Measurements from ENCODE around the gene LCA5. TPM values are rescaled to one million over a fixed set of nuclear protein-coding genes. Genes with fewer than 3 reads are reported as not detected.
"Not testable (repeated sequence)": the region's sequence is repeated elsewhere in the genome, so short reads cannot be mapped to it uniquely, and the experiment has no call there.

Gene LCA5
- total RNA-seq, 1 donor from 2014 or later, result 0.09 TPM

GRCh38 chr6:79467716-79468115, 69.5 kb downstream of the LCA5 start:
- intact Hi-C loops (cut with micrococcal nuclease), result no loop called here

GRCh38 chr6:79466207-79466834, 70.9 kb downstream of the LCA5 start:
- intact Hi-C loops (cut with micrococcal nuclease), result no loop called here

GRCh38 chr6:79465381-79465780, 71.8 kb downstream of the LCA5 start:
- intact Hi-C loops (cut with micrococcal nuclease), result no loop called here

- intact Hi-C loops (cut with micrococcal nuclease), result no loop called here
Measured at GRCh38 chr6:79463621-79464050, 73.6 kb downstream of the LCA5 start.

- intact Hi-C loops (cut with micrococcal nuclease), result no loop called here
Measured at GRCh38 chr6:79461205-79461604, 76.0 kb downstream of the LCA5 start.

- intact Hi-C loops (cut with micrococcal nuclease), result no loop called here
Measured at GRCh38 chr6:79455446-79455845, 81.8 kb downstream of the LCA5 start.

GRCh38 chr6:79453558-79454042, 83.6 kb downstream of the LCA5 start:
- intact Hi-C loops (cut with micrococcal nuclease), result no loop called here

GRCh38 chr6:79450984-79451383, 86.2 kb downstream of the LCA5 start:
- intact Hi-C loops (cut with micrococcal nuclease), result no loop called here

GRCh38 chr6:79446006-79446405, 91.2 kb downstream of the LCA5 start:
- intact Hi-C loops (cut with micrococcal nuclease), result no loop called here

- intact Hi-C loops (cut with micrococcal nuclease), result not testable (repeated sequence)
Measured at GRCh38 chr6:79443876-79444275, 93.4 kb downstream of the LCA5 start.

GRCh38 chr6:79441192-79441591, 96.0 kb downstream of the LCA5 start:
- intact Hi-C loops (cut with micrococcal nuclease), result no loop called here

GRCh38 chr6:79440598-79440997, 96.6 kb downstream of the LCA5 start:
- intact Hi-C loops (cut with micrococcal nuclease), result no loop called here

GRCh38 chr6:79438030-79438429, 99.2 kb downstream of the LCA5 start:
- intact Hi-C loops (cut with micrococcal nuclease), result no loop called here

GRCh38 chr6:79436241-79436640, 101.0 kb downstream of the LCA5 start:
- intact Hi-C loops (cut with micrococcal nuclease), result no loop called here

- intact Hi-C loops (cut with micrococcal nuclease), result no loop called here
Measured at GRCh38 chr6:79435746-79436145, 101.5 kb downstream of the LCA5 start.

Other genes with a start within 250 kb of the LCA5 start
- gene SH3BGRL2, start 93.9 kb upstream of the LCA5 start, total RNA-seq, result 0.09 and 0.11 TPM in 2 replicates